Subcutaneous adipose tissue (tissue), 4 donors: ENCODE measurements around the gene PLOD3. TPM values are rescaled to one million over a fixed set of nuclear protein-coding genes. Genes with fewer than 3 reads are reported as not detected.

ENCODE experiments used
- CTCF ChIP-seq: fragments of 450-650 bp; IDR thresholded peaks from one replicate; pipeline ENCODE4 v1.5.1; 2016; ENCODE audit warnings: low read depth, mild to moderate bottlenecking, control low read depth, antibody characterized with exemption, moderate library complexity
- total RNA-seq, 4 donors: library from RNA; depleted of rRNA; stranded (reverse); fragments of >200 nt; gene quantifications; one replicate each; pipeline ENCODE4 v1.1.0, GENCODE V29; 2016

PLOD3 gene
- total RNA-seq, 4 donors from 2014 or later: 35.7 to 45.0 (median 42.6) TPM

- no peak for TF ChIP-seq CTCF
These were observed 49.6 kb downstream of the PLOD3 start for GRCh38 chr7:101167645-101168411.

GRCh38 chr7:101166909-101167644 lies 50.3 kb downstream of the PLOD3 start:
- no peak for TF ChIP-seq CTCF

- no peak for TF ChIP-seq CTCF
These were observed 50.8 kb downstream of the PLOD3 start for GRCh38 chr7:101166648-101166908.

GRCh38 chr7:101165958-101166647 lies 51.3 kb downstream of the PLOD3 start:
- TF ChIP-seq CTCF: no peak

GRCh38 chr7:101165075-101165957 lies 52.1 kb downstream of the PLOD3 start, which contains the start of gene VGF:
Gene VGF, minus strand, starts transcription at chr7:101165569. Its CDS starts 726 bp downstream, at chr7:101164843.
- no peak for TF ChIP-seq CTCF

- no peak for TF ChIP-seq CTCF
These were observed 53.1 kb downstream of the PLOD3 start for GRCh38 chr7:101164071-101164840.
